Fibroblast of skin of right quadriceps (primary cell): ENCODE measurements around the gene KIAA1671.
"Not testable (repeated sequence)": the region's sequence is repeated elsewhere in the genome, so short reads cannot be mapped to it uniquely, and the experiment has no call there.

Experiments
- DNase-seq: peaks from one replicate; pipeline ENCODE4 v3.0.0-alpha.2; 2013

Gene KIAA1671

GRCh38 chr22:25176799-25177198, 224.3 kb downstream of the KIAA1671 start:
- no peak for DNase-seq

DNA sequence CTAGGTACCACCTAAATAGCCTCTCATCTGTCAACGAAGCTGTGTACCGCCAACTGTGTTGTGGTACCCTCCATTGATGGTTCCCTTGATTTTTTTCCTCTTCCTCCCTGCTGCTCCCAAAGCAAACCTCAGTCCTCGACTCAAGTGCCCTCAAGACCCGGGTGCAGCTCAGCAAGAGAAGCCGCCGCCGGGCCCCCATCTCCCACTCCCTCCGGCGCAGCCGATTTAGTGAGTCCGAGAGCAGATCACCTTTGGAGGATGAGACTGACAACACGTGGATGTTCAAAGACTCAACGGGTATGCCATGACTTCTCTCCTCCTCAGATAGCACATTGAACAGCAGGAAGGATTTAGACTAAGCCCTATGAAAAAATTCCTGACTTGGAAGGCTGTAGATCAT, 224.7 kb downstream of the KIAA1671 start:
- DNase-seq, result no peak

DNA sequence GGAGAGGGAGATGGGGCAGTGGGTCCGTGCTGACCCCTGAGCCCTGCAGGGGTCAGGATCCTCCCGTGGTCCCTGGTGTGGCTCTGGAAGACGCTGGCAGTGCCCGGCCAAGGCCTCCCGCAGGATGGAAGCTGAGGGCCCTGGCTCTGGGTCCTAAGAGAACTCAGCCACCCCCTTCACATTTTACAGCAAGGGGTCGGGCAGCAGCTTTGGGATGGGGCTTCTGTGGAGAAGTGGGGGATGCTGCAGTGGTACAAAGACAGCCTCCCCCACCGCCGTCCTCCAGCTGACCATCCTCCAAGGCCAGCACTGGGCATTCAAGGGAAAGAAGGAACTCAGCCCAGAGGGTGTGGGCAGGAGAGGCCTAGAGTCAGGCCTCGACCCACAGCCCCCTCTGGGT, 225.4 kb downstream of the KIAA1671 start:
- DNase-seq, result no peak

- DNase-seq, result not testable (repeated sequence)
These were observed 225.8 kb downstream of the KIAA1671 start for GRCh38 chr22:25178348-25178747.

- not testable (repeated sequence) for DNase-seq
These were observed 226.5 kb downstream of the KIAA1671 start for GRCh38 chr22:25178869-25179631.

GRCh38 chr22:25182131-25183110, 229.9 kb downstream of the KIAA1671 start:
- DNase-seq, result no peak

DNA sequence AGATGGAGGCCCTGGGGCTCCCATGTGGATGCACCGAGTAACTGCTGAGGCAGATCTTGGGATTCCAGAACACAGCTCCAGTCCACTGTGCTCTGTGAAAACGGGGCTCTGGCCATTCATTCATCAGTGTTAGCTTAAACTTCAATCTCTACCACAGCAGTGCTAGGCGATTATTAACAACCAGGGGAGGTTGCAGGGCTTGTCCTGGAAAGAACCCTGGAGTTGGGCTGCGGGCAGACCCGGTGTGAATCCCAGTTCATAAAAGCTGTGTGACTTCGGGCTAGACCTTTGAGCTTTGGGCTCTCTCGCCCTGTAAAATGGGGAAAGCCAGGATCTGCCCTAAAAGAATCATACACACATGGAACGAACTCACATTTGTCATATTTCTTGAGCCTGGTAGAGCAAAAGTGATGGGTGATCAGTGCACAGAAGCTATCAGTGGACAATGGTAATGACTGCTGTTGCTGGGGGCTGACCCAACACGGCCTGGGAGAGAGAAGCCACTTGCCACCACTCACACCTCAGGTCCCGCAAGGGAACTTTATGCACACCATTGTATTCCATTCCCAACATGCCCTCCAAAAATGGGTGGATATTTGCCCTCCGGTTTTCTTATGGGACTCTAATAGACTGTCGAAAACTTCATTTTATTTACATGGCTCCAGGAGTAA, 231.6 kb downstream of the KIAA1671 start:
- no peak for DNase-seq

GRCh38 chr22:25186140-25186539, 233.6 kb downstream of the KIAA1671 start:
- no peak for DNase-seq

- no peak for DNase-seq
These were observed 235.0 kb downstream of the KIAA1671 start for GRCh38 chr22:25187469-25187868.

GRCh38 chr22:25192406-25192805, 239.9 kb downstream of the KIAA1671 start:
- no peak for DNase-seq

GRCh38 chr22:25193130-25193529, 240.6 kb downstream of the KIAA1671 start:
- DNase-seq, result no peak

DNA sequence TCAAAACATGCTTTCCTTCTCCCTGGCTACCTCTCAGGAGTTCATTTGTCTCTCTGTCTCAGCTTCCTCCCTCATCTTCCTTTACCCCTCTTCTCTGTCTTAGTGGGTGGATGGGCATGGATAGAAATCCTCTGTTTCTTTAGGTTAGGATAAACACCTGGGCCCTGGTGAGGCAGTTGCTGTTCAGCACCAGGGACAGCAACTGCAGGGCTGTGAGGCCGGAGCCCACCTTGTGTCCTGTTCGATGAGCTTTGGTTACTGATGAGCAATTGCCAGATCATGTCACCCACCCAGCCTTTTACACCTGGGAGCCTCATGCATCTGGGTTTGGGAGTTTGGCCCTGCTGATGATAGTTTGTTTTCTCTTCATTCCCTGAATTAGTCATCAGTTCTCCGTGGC, 241.0 kb downstream of the KIAA1671 start:
- DNase-seq, result no peak

DNA sequence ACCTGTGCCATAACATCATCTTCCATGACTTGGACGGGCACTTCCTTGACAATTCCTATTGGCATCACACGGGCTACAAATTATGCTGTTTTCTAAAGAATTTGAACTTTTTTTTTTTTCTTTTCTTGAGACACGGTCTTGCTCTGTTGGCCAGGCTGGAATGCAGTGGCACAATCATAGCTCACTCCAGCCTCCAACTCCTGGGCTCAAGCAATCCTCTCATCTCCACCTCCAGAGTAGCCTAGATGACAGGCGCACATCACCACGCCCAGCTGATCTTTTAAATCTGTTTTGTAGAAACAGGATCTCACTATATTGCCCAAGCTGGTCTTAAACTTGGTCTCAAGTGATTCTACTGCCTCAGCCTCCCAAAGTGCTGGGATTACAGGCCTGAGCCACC, 243.8 kb downstream of the KIAA1671 start:
- no peak for DNase-seq

- no peak for DNase-seq
These were observed 244.8 kb downstream of the KIAA1671 start for GRCh38 chr22:25197340-25197739.

- no peak for DNase-seq
These were observed 247.4 kb downstream of the KIAA1671 start, which contains the start of gene CRYBB3 for GRCh38 chr22:25199731-25200520. Gene CRYBB3, plus strand, starts transcription at chr22:25199858. Its CDS starts 1,539 bp downstream, at chr22:25201397.

DNA sequence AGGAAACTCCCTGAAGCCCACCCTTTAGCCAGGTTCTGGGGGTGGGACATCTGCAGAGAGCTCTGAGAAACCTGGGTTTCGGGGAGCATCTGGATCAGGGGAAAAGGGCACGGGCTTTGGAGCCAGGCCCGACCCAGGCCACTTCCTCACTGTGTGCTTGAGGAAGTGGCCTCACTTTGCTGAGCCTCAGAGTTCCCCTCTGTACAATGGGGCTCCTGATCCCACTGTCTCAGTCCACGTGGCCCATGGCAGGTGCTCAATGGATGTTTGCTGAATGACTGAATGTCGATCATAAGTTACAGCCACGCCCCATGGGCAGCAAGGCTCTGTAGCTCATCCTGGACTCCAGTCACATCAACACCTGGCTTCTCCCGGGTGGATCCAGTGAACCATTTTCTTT, 248.5 kb downstream of the KIAA1671 start:
- no peak for DNase-seq

DNA sequence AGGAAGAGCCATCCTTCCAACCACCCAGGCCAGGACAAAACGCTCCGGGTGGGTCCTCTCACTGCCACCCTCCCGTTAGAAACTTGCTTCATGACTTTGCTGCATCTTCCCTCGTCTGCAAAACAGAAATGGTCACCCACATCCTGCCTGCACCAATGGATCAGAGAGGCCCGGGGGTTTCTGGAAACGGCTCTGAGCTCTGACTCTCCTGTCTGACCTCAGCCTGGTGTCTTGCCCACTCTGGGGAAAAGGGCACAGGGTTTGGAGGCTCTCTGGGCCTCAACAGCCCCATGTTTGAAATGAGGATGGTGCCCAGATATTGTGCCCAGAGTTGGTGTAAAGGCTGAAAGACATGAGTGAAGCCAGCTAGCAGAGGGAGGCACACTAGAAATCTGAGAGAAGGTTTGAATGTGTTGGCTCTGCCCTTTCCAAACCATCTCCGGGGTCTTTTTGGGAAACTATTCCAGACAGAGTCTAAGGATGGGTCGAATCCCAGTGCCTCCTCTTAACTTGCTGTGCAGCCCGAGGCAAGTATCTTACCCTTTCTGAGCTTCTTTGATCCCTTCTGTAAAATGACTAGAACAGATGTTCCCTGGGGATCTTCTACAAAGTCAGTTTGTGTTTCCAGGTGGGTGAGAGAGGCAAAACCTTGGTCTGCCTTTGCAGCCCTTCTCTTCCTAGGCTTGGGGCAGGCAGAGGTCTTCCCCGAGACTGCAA, 249.2 kb downstream of the KIAA1671 start:
- no peak for DNase-seq

DNA sequence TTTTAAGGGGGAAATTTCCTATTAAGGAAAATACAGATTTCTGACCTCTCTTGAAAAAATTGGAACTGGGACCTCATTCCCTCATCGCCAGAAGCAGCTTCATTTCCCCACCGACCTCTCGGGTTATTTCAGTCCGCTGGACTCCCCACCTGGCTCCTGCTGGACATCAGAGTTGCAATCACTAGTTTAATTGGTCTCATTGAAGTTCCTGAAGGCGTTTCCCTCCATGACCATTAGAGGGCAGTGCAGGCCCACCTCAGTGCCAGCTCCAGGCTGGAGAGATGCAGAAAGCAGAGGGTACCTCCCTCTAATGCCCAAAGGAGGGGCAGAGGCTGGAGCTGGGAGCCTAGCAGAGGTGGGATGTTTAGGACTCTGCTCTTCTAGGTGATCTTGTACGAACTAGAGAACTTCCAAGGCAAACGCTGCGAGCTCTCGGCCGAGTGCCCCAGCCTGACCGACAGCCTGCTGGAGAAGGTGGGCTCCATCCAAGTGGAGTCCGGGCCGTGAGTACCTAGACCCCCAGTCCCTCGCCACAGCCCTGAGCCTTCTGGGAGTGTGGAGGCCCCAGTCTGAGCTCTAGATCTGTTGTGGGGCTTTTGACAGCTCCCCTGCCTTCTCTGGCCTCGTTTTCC, 249.9 kb downstream of the KIAA1671 start:
- DNase-seq, result peak; percentile 39

- no peak for DNase-seq
These were observed 250.6 kb downstream of the KIAA1671 start for GRCh38 chr22:25203082-25203481.

GRCh38 chr22:25204547-25204946, 252.0 kb downstream of the KIAA1671 start:
- DNase-seq, result not testable (repeated sequence)

DNA sequence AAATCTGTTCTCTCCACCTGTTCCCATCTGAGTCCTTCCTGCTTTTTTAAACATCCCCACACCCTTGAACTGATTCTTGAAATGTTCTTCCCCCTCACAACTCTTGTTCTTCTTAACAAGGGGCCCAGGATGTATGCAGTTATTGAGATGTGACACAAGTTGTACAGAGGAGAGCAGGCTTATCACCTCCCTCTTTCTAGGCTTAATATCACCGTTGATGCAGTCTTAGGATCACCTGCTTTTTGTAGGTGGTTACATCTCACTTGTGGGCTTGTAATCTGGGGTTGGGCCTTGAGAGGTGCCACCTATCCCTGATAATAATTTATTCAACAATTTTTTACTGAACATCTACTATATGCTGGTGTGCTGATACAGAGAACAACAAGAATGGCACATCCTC, 253.3 kb downstream of the KIAA1671 start:
- no peak for DNase-seq
